ENCODE results near the gene RNF5.
"Not testable (repeated sequence)": the region's sequence is repeated elsewhere in the genome, so short reads cannot be mapped to it uniquely, and the experiment has no call there.

RNF5 gene

DNA sequence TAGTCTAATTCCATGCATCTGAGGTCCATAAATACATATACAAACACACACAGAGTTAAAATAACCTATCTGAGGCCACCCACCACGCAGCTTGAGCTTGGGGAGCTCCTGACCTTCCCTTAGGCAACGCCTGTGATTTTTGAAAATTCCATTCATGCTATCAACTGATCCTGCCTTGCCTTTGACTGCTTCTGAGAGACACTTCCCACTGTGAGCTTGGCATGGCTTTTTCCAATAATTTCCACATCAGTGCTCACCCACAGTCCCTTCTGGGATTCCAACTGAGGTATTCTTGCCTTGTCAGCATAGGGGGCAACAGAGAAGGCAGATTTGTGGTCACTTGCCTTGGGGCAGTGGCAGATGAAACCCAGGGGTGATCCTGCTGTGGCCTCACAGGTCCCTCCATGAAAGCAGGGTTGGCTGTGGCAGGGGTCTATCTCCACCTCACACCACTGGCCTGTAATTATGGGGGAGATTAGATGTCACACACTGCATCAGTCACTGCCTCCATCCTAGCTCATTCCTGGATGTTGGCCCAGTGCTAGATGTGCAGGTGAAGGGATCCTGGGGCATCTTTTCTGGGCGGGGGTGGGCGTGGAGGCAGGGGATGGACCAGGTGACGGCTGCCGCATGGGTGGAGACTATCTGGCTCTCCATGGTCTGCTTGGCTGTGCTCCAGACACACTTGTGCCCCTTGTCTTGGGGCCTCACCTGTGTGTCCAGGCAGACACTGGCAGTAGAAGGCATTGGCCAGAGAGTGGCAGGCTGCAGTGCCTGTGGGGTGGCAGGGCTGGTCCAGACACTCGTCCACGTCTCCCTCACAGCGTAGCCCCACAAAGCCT is 25.4 kb downstream of the RNF5 start:
- Mint-ChIP-seq H3K4me1 (peaks cover 17% of the 10 kb centered on the region), H3K27me3 (ENCODE audit: low read depth) (peaks cover 14% of the 10 kb centered on the region), H3K36me3 (ENCODE audit: low read depth) (no peaks in the 10 kb centered on the region), H3K27ac (peak overlapping the region; percentile 45 to 52 (median 48)), H3K9me3 (no peaks in the 10 kb centered on the region), H3K4me3 (no peak overlapping the region)
- TF ChIP-seq, protein P1, sequence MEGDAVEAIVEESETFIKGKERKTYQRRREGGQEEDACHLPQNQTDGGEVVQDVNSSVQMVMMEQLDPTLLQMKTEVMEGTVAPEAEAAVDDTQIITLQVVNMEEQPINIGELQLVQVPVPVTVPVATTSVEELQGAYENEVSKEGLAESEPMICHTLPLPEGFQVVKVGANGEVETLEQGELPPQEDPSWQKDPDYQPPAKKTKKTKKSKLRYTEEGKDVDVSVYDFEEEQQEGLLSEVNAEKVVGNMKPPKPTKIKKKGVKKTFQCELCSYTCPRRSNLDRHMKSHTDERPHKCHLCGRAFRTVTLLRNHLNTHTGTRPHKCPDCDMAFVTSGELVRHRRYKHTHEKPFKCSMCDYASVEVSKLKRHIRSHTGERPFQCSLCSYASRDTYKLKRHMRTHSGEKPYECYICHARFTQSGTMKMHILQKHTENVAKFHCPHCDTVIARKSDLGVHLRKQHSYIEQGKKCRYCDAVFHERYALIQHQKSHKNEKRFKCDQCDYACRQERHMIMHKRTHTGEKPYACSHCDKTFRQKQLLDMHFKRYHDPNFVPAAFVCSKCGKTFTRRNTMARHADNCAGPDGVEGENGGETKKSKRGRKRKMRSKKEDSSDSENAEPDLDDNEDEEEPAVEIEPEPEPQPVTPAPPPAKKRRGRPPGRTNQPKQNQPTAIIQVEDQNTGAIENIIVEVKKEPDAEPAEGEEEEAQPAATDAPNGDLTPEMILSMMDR (IDR thresholded peaks at IDR 0.05; ENCODE audit: unreplicated experiment in 3 of 3) = no peak

DNA sequence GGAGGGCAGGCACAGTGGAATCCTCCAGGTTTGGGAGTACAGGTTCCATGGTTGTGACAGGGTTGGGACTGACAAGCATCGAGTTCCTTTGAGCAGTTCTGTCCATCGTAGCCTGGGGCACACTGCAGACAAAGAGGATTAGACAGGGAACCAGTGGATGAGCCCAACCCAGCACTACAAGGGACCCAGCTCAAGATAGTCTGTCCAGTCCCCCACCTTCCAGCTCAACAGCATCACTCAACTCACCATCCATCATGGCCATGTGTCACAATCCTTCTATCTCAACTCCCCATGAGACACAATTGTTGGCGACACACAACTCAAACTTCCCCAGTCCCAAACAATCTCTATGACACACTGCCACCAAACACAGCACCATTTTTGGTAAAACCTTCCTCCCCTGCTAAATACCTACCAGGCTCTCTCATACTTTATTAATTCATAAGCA is 26.1 kb downstream of the RNF5 start:
- Mint-ChIP-seq H3K9me3 (no peaks in the 10 kb centered on the region), H3K27me3 (ENCODE audit: low read depth) (peaks cover 14% of the 10 kb centered on the region)

DNA sequence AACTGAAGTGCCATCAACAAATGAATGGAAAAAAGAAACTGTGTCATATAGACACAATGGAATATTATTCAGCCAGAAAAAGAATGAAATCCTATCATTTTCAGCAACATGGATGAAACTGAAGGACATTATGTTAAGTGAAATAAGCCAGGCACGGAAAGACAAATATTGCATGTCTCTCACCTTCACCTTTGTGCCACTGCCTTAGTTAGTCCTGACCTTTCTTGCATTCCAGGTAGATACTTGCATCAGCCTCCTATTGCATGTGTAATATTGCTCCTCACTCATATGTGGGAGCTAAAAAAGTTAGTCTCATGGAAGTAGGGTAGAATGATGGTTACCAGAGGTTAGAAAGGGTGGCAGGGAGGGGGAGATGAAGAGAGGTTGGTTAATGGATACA is 30.8 kb downstream of the RNF5 start:
- H3K4me1 Mint-ChIP-seq = peaks cover 5% of the 10 kb centered on the region
- TF ChIP-seq, protein P1 (IDR thresholded peaks at IDR 0.05; ENCODE audit: unreplicated experiment in 3 of 3) = no peak
- H3K27me3 Mint-ChIP-seq (ENCODE audit: low read depth) = peaks cover 14% of the 10 kb centered on the region
- H3K4me3 Mint-ChIP-seq = no peak overlapping the region
- no peaks in the 10 kb centered on the region for H3K9me3 Mint-ChIP-seq
- no peaks in the 10 kb centered on the region for H3K36me3 Mint-ChIP-seq (ENCODE audit: low read depth)
- no peak overlapping the region for H3K27ac Mint-ChIP-seq

More for the DNA sequence above, 26.1 kb downstream of the RNF5 start:
- TF ChIP-seq, protein P1 (IDR thresholded peaks at IDR 0.05; ENCODE audit: unreplicated experiment in 3 of 3) = no peak
- Mint-ChIP-seq H3K4me3 (no peak overlapping the region), H3K4me1 (peaks cover 17% of the 10 kb centered on the region), H3K36me3 (ENCODE audit: low read depth) (no peaks in the 10 kb centered on the region), H3K27ac (peak overlapping the region in 1 of 3 experiments; percentile 30)

DNA sequence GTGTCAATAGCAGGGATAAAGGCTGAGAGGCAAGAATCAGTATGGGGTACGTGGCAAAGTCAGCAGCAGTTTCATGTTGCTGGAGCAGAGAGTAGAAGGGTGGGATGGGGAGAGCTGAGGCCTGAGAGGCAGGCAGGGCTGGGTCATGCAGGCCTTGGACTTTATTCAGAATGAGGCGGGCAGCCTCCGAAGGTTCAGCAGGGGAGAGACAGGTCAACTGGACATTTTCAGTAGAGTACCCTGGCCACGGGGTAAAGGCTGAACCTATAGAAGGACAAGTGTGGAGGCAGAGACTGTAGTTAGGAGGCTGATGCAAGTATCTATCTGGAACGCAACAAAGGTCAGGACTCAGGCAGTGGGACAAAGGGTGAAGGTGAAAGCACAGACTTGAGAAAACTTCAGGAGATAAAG is 32.0 kb downstream of the RNF5 start:
- no peak overlapping the region for H3K27ac Mint-ChIP-seq
- H3K9me3 Mint-ChIP-seq = no peaks in the 10 kb centered on the region
- H3K36me3 Mint-ChIP-seq (ENCODE audit: low read depth) = no peaks in the 10 kb centered on the region
- no peak overlapping the region for H3K4me3 Mint-ChIP-seq
- TF ChIP-seq, protein P1 (IDR thresholded peaks at IDR 0.05; ENCODE audit: unreplicated experiment in 3 of 3) = no peak
- peaks cover 3% of the 10 kb centered on the region for H3K27me3 Mint-ChIP-seq (ENCODE audit: low read depth)
- H3K4me1 Mint-ChIP-seq = no peaks in the 10 kb centered on the region

DNA sequence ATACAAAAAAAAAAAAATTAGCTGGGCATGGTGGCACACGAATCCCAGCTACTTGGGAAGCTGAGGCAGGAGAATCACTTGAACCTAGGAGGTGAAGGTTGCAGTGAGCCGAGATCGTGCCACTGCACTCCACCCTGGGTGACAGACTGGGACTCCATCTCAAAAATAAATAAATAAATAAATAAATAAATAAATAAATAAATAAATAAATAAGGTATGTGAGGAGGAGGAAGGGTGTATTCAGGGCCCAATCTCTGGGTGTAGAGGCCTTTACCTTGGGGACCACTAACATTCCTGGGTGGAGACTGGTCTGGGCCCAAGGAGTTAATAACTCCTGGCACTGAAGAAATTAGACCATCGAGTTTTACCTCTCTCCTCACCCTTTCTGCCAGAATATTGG is 33.2 kb downstream of the RNF5 start:
- not testable (repeated sequence) for H3K9me3 Mint-ChIP-seq; H3K27me3 Mint-ChIP-seq (ENCODE audit: low read depth); H3K36me3 Mint-ChIP-seq (ENCODE audit: low read depth); H3K27ac Mint-ChIP-seq; H3K4me1 Mint-ChIP-seq; H3K4me3 Mint-ChIP-seq

DNA sequence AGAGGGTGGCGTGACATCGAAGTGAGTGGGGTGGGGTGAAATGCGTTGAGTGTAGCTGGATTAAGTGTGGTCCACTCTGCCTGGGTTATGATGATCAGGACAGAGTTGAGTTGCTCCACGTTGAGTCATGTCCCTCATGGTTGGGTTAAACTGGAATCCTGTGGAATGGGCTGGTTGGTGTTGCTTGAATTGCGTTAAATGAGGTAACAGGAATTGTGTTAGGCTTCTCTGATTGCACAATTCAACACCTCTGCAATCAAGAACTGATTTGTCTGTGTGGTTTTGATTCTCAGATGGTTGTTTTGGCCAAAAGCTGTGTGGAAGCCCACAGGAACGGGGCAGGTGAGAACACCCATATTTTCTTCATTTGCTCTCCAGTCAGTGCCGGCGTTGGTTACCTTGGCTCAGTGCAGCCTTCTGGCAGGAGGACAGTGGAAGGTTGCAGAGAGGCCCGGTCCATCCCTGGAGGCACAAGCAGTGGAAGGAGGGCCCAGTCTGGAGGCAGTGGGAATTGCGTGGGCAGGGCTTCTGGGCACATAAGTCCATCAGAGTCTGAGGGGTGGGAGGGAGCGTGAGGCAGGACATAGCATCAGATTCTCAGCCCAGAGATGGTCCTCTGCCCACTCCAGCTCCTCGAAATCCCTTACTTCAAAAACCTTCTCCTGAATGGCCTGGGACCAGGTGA is 34.0 kb downstream of the RNF5 start:
- Mint-ChIP-seq H3K27me3 (ENCODE audit: low read depth) (no peaks in the 10 kb centered on the region), H3K4me3 (no peak overlapping the region), H3K27ac (no peak overlapping the region), H3K36me3 (ENCODE audit: low read depth) (no peaks in the 10 kb centered on the region), H3K9me3 (no peaks in the 10 kb centered on the region), H3K4me1 (no peaks in the 10 kb centered on the region)
- TF ChIP-seq, protein P1 (IDR thresholded peaks at IDR 0.05; ENCODE audit: unreplicated experiment in 3 of 3) = no peak

Measured in nephron (organoid).